COR-L47 (cell line): ENCODE results near the gene ARL9.
"Not testable (repeated sequence)": the region's sequence is repeated elsewhere in the genome, so short reads cannot be mapped to it uniquely, and the experiment has no call there.

Experiments used
- DNase-seq: peaks from one replicate; lab custom pipeline; 2025; lab: John Stamatoyannopoulos, UW

The ARL9 gene

GRCh38 chr4:56505269-56506130 lies at the start of gene ARL9:
TSS of gene ARL9 (plus strand) at chr4:56505791. CDS start at chr4:56505863, 72 bp downstream.
- DNase-seq, result peak; percentile 69

- DNase-seq, result no peak
Measured at GRCh38 chr4:56460085-56460484, 45.5 kb upstream of the ARL9 start.

- no peak for DNase-seq
Measured at GRCh38 chr4:56462157-56462556, 43.4 kb upstream of the ARL9 start.

GRCh38 chr4:56463711-56464110 lies 41.9 kb upstream of the ARL9 start:
- DNase-seq, result no peak

GRCh38 chr4:56464581-56464980 lies 41.0 kb upstream of the ARL9 start:
- DNase-seq, result no peak

GRCh38 chr4:56465599-56466295 lies 39.8 kb upstream of the ARL9 start:
- no peak for DNase-seq

GRCh38 chr4:56466296-56466761 lies 39.3 kb upstream of the ARL9 start:
- DNase-seq, result not testable (repeated sequence)

- DNase-seq, result no peak
Measured at GRCh38 chr4:56466910-56467283, 38.7 kb upstream of the ARL9 start.

- DNase-seq, result peak; percentile 86
Measured at GRCh38 chr4:56467284-56468096, 38.1 kb upstream of the ARL9 start, which contains the start of gene SRP72. TSS of gene SRP72 (plus strand) at chr4:56467617. CDS start at chr4:56467636, 19 bp downstream.

GRCh38 chr4:56468097-56468422 lies 37.5 kb upstream of the ARL9 start:
- DNase-seq, result no peak

GRCh38 chr4:56469489-56470210 lies 35.9 kb upstream of the ARL9 start:
- no peak for DNase-seq

GRCh38 chr4:56475917-56476316 lies 29.7 kb upstream of the ARL9 start:
- DNase-seq, result no peak

GRCh38 chr4:56477192-56477702 lies 28.3 kb upstream of the ARL9 start:
- no peak for DNase-seq

GRCh38 chr4:56480691-56481090 lies 24.9 kb upstream of the ARL9 start:
- DNase-seq, result no peak

- DNase-seq, result no peak
Measured at GRCh38 chr4:56496241-56496640, 9.3 kb upstream of the ARL9 start.

- DNase-seq, result no peak
Measured at GRCh38 chr4:56511098-56511497, 5.5 kb downstream of the ARL9 start.

GRCh38 chr4:56512166-56512565 lies 6.6 kb downstream of the ARL9 start:
- no peak for DNase-seq

GRCh38 chr4:56513517-56513916 lies 7.9 kb downstream of the ARL9 start:
- DNase-seq, result no peak

GRCh38 chr4:56530269-56531148 lies 24.9 kb downstream of the ARL9 start:
- peak; percentile 81 for DNase-seq

GRCh38 chr4:56531149-56531770 lies 25.7 kb downstream of the ARL9 start:
- DNase-seq, result no peak
